ENCODE measurements around the gene FNBP1. TPM values are rescaled to one million over a fixed set of nuclear protein-coding genes. Genes with fewer than 3 reads are reported as not detected.
A peak's percentile ranks its signal among the peaks of the same experiment; 100 is the strongest.
"Not testable (repeated sequence)": the region's sequence is repeated elsewhere in the genome, so short reads cannot be mapped to it uniquely, and the experiment has no call there.

The FNBP1 gene
- total and polyA plus RNA-seq, 2 experiments from 2014 or later, result 19.5 to 21.0 TPM

GRCh38 chr9:129999141-129999510 lies 43.9 kb downstream of the FNBP1 start:
- no peak overlapping the region for H3K4me2 ChIP-seq
- no peak overlapping the region for H2AFZ ChIP-seq
- DNase-seq (ENCODE audit: low spot score), result no peak
- H3K27me3 ChIP-seq, result no peaks in the 10 kb centered on the region
- no peaks in the 10 kb centered on the region for H3K9me2 ChIP-seq (replicated peaks; ENCODE audit: insufficient read depth)
- no peaks in the 10 kb centered on the region for H3K9me3 ChIP-seq (ENCODE audit: low read depth)
- H3K4me3 ChIP-seq, result no peak overlapping the region
- no peak for TF ChIP-seq CTCF (IDR thresholded peaks at IDR 0.05; ENCODE audit: poor library complexity)
- TF ChIP-seq EZH2 (IDR thresholded peaks at IDR 0.05; ENCODE audit: borderline replicate concordance), result no peak
- no peak for TF ChIP-seq EZH2phosphoT487 (IDR thresholded peaks at IDR 0.05; ENCODE audit: low read depth, severe bottlenecking, unreplicated experiment)
- no peaks in the 10 kb centered on the region for H4K20me1 ChIP-seq (ENCODE audit: insufficient read depth, poor library complexity, severe bottlenecking)
- H3K4me1 ChIP-seq (ENCODE audit: insufficient read depth), result no peaks in the 10 kb centered on the region
- no peaks in the 10 kb centered on the region for H3K36me3 ChIP-seq (replicated peaks; ENCODE audit: insufficient read depth, low read depth)
- peak overlapping the region; percentile 70 for H3K27ac ChIP-seq
- peaks cover 45% of the 10 kb centered on the region for H3K79me2 ChIP-seq
- 68% methylated on average over 5 of the region's 5 CpGs for WGBS (ENCODE audit: low lambda C conversion rate, missing lambda C conversion rate)

GRCh38 chr9:129998491-129999140 lies 44.4 kb downstream of the FNBP1 start:
- H3K27ac ChIP-seq, result no peak overlapping the region
- peaks cover 45% of the 10 kb centered on the region for H3K79me2 ChIP-seq

GRCh38 chr9:129997706-129998105 lies 45.3 kb downstream of the FNBP1 start:
- H3K4me1 ChIP-seq (ENCODE audit: insufficient read depth); H3K4me2 ChIP-seq; DNase-seq (ENCODE audit: low spot score); H3K9me3 ChIP-seq (ENCODE audit: low read depth); H3K9me2 ChIP-seq (replicated peaks; ENCODE audit: insufficient read depth); H4K20me1 ChIP-seq (ENCODE audit: insufficient read depth, poor library complexity, severe bottlenecking); H3K27ac ChIP-seq; H3K4me3 ChIP-seq; H3K36me3 ChIP-seq (replicated peaks; ENCODE audit: insufficient read depth, low read depth); H2AFZ ChIP-seq; H3K27me3 ChIP-seq: not testable (repeated sequence)
- WGBS (ENCODE audit: low lambda C conversion rate, missing lambda C conversion rate), result 96% methylated on average over 3 of the region's 3 CpGs
- peaks cover 39% of the 10 kb centered on the region for H3K79me2 ChIP-seq

More at GRCh38 chr9:129998491-129999140, 44.4 kb downstream of the FNBP1 start:
- Histone ChIP-seq H4K20me1 (ENCODE audit: insufficient read depth, poor library complexity, severe bottlenecking) (no peaks in the 10 kb centered on the region), H3K27me3 (no peaks in the 10 kb centered on the region), H3K4me1 (ENCODE audit: insufficient read depth) (no peaks in the 10 kb centered on the region), H2AFZ (no peak overlapping the region), H3K36me3 (replicated peaks; ENCODE audit: insufficient read depth, low read depth) (no peaks in the 10 kb centered on the region), H3K4me2 (no peak overlapping the region), H3K4me3 (no peak overlapping the region), H3K9me2 (replicated peaks; ENCODE audit: insufficient read depth) (no peaks in the 10 kb centered on the region), H3K9me3 (ENCODE audit: low read depth) (no peaks in the 10 kb centered on the region)
- DNase-seq (ENCODE audit: low spot score), result no peak
- no peak for TF ChIP-seq EZH2 (IDR thresholded peaks at IDR 0.05; ENCODE audit: borderline replicate concordance)
- TF ChIP-seq EZH2phosphoT487 (IDR thresholded peaks at IDR 0.05; ENCODE audit: low read depth, severe bottlenecking, unreplicated experiment), result no peak
- no peak for TF ChIP-seq CTCF (IDR thresholded peaks at IDR 0.05; ENCODE audit: poor library complexity)
- 56% methylated on average over 5 of the region's 5 CpGs for WGBS (ENCODE audit: low lambda C conversion rate, missing lambda C conversion rate)

GRCh38 chr9:129996161-129996830 lies 46.7 kb downstream of the FNBP1 start:
- H3K4me3 ChIP-seq, result no peak overlapping the region
- H3K9me3 ChIP-seq (ENCODE audit: low read depth), result no peaks in the 10 kb centered on the region
- H4K20me1 ChIP-seq (ENCODE audit: insufficient read depth, poor library complexity, severe bottlenecking), result no peaks in the 10 kb centered on the region
- H3K4me1 ChIP-seq (ENCODE audit: insufficient read depth), result no peaks in the 10 kb centered on the region
- no peaks in the 10 kb centered on the region for H3K27me3 ChIP-seq
- no peaks in the 10 kb centered on the region for H3K9me2 ChIP-seq (replicated peaks; ENCODE audit: insufficient read depth)
- WGBS (ENCODE audit: low lambda C conversion rate, missing lambda C conversion rate), result 89% methylated on average over 7 of the region's 7 CpGs
- DNase-seq (ENCODE audit: low spot score), result no peak
- no peaks in the 10 kb centered on the region for H3K36me3 ChIP-seq (replicated peaks; ENCODE audit: insufficient read depth, low read depth)
- no peak for TF ChIP-seq EZH2phosphoT487 (IDR thresholded peaks at IDR 0.05; ENCODE audit: low read depth, severe bottlenecking, unreplicated experiment)
- H3K79me2 ChIP-seq, result peaks cover 31% of the 10 kb centered on the region
- H3K27ac ChIP-seq, result peak overlapping the region; percentile 54
- H2AFZ ChIP-seq, result no peak overlapping the region
- H3K4me2 ChIP-seq, result no peak overlapping the region

Data from hepatocyte (in vitro differentiated cells).